Activated CD4-positive, alpha-beta T cell treated with anti-CD3 and anti-CD28 coated beads, Interleukin-2, amount 50 U/mL, for 48 hours (primary cell): ENCODE results near the gene FARS2.

Source experiments
- DNase-seq, 2 experiments: peaks; one replicate each; pipeline ENCODE4 v3.0.0-alpha.2; 2020

Gene FARS2

GRCh38 chr6:5471637-5472398, 210.5 kb downstream of the FARS2 start:
- no peak for DNase-seq

- no peak for DNase-seq
Measured at GRCh38 chr6:5472571-5472970, 211.3 kb downstream of the FARS2 start.

- DNase-seq, result no peak
Measured at GRCh38 chr6:5475779-5476178, 214.5 kb downstream of the FARS2 start.

- DNase-seq, result no peak
Measured at GRCh38 chr6:5478380-5478779, 217.1 kb downstream of the FARS2 start.

- no peak for DNase-seq
Measured at GRCh38 chr6:5481033-5481432, 219.7 kb downstream of the FARS2 start.

- DNase-seq, result no peak
Measured at GRCh38 chr6:5481750-5482149, 220.4 kb downstream of the FARS2 start.

GRCh38 chr6:5482619-5483018, 221.3 kb downstream of the FARS2 start:
- DNase-seq, result no peak

- DNase-seq, result no peak
Measured at GRCh38 chr6:5484692-5485091, 223.4 kb downstream of the FARS2 start.

- no peak for DNase-seq
Measured at GRCh38 chr6:5486214-5486613, 224.9 kb downstream of the FARS2 start.

GRCh38 chr6:5490501-5491069, 229.3 kb downstream of the FARS2 start:
- no peak for DNase-seq

- DNase-seq, result no peak
Measured at GRCh38 chr6:5492356-5492755, 231.0 kb downstream of the FARS2 start.

- DNase-seq, result no peak
Measured at GRCh38 chr6:5493806-5494205, 232.5 kb downstream of the FARS2 start.

- no peak for DNase-seq
Measured at GRCh38 chr6:5497896-5498578, 236.7 kb downstream of the FARS2 start.

- DNase-seq, result no peak
Measured at GRCh38 chr6:5498579-5498899, 237.2 kb downstream of the FARS2 start.

GRCh38 chr6:5499644-5500306, 238.5 kb downstream of the FARS2 start:
- DNase-seq, result no peak

GRCh38 chr6:5501837-5502236, 240.5 kb downstream of the FARS2 start:
- DNase-seq, result no peak

GRCh38 chr6:5504078-5504477, 242.8 kb downstream of the FARS2 start:
- DNase-seq, result no peak

- DNase-seq, result no peak
Measured at GRCh38 chr6:5506149-5506548, 244.8 kb downstream of the FARS2 start.

GRCh38 chr6:5506597-5506996, 245.3 kb downstream of the FARS2 start:
- no peak for DNase-seq

GRCh38 chr6:5507131-5507681, 245.9 kb downstream of the FARS2 start:
- DNase-seq, result no peak

- DNase-seq, result no peak
Measured at GRCh38 chr6:5509106-5509505, 247.8 kb downstream of the FARS2 start.

GRCh38 chr6:5510331-5511133, 249.2 kb downstream of the FARS2 start:
- no peak for DNase-seq

- no peak for DNase-seq
Measured at GRCh38 chr6:5511954-5512353, 250.6 kb downstream of the FARS2 start.
